ENCODE results near the gene TAL2.
A peak's percentile ranks its signal among the peaks of the same experiment; 100 is the strongest.
"Not testable (repeated sequence)": the region's sequence is repeated elsewhere in the genome, so short reads cannot be mapped to it uniquely, and the experiment has no call there.

Gene TAL2

GRCh38 chr9:105676351-105676923, 14.2 kb downstream of the TAL2 start:
- DNase-seq, result no peak

GRCh38 chr9:105678163-105678562, 15.9 kb downstream of the TAL2 start:
- no peak for DNase-seq

GRCh38 chr9:105678781-105679180, 16.5 kb downstream of the TAL2 start:
- no peak for DNase-seq

GRCh38 chr9:105679257-105680022, 17.2 kb downstream of the TAL2 start:
- DNase-seq, result no peak

GRCh38 chr9:105681313-105681712, 19.1 kb downstream of the TAL2 start:
- DNase-seq, result no peak

- no peak for DNase-seq
These were observed 19.5 kb downstream of the TAL2 start for GRCh38 chr9:105681724-105682123.

GRCh38 chr9:105683688-105684275, 21.5 kb downstream of the TAL2 start:
- no peak for DNase-seq

- no peak for DNase-seq
These were observed 24.7 kb downstream of the TAL2 start for GRCh38 chr9:105686936-105687335.

- no peak for DNase-seq
These were observed 28.5 kb downstream of the TAL2 start for GRCh38 chr9:105690742-105691141.

- DNase-seq, result peak in 3 of 6 experiments; percentile 18 to 46 (median 22)
These were observed 31.4 kb downstream of the TAL2 start for GRCh38 chr9:105693435-105694189.

- peak; percentile 68 to 87 (median 72) for DNase-seq
These were observed 32.1 kb downstream of the TAL2 start, which contains the start of gene TMEM38B for GRCh38 chr9:105694190-105694847. TSS of gene TMEM38B (plus strand) at chr9:105694541. CDS start at chr9:105694661, 120 bp downstream.

- DNase-seq, result peak; percentile 31 to 84 (median 66)
These were observed 32.8 kb downstream of the TAL2 start for GRCh38 chr9:105694848-105695581.

- DNase-seq, result no peak
These were observed 34.0 kb downstream of the TAL2 start for GRCh38 chr9:105696219-105696793.

GRCh38 chr9:105697871-105698270, 35.6 kb downstream of the TAL2 start:
- DNase-seq, result no peak

- DNase-seq, result no peak
These were observed 36.2 kb downstream of the TAL2 start for GRCh38 chr9:105698348-105698870.

- DNase-seq, result no peak
These were observed 38.4 kb downstream of the TAL2 start for GRCh38 chr9:105700668-105701067.

GRCh38 chr9:105701145-105701544, 38.9 kb downstream of the TAL2 start:
- DNase-seq, result no peak

- DNase-seq, result no peak
These were observed 40.0 kb downstream of the TAL2 start for GRCh38 chr9:105702207-105702606.

GRCh38 chr9:105703638-105704037, 41.4 kb downstream of the TAL2 start:
- DNase-seq, result not testable (repeated sequence)

GRCh38 chr9:105706156-105706555, 43.9 kb downstream of the TAL2 start:
- DNase-seq, result no peak

GRCh38 chr9:105708405-105708804, 46.1 kb downstream of the TAL2 start:
- DNase-seq, result peak in 1 of 6 experiments; percentile 3

Data from stimulated activated naive CD4-positive, alpha-beta T cell (primary cell).